Psoas muscle (tissue), 8 donors: Measurements from ENCODE around the gene PMEPA1. TPM values are rescaled to one million over a fixed set of nuclear protein-coding genes. Genes with fewer than 3 reads are reported as not detected.

Experiments
- ATAC-seq, 4 donors: fragments of 200-7000 bp; cut with Tn5 transposase; one replicate each; pipeline ENCODE4 v1.9.1; 2020; ENCODE audit warnings: moderate library complexity in 3 of 4, mild to moderate bottlenecking in 2 of 4
- DNase-seq, 2 donors: peaks; one replicate each; pipeline ENCODE4 v3.0.0-alpha.2; 2020
- H3K27ac ChIP-seq: fragments of 200-600 bp; one replicate; pipeline ENCODE4 v1.8.0; 2022
- H3K27me3 ChIP-seq, 3 donors: fragments of 200-600 bp in 1 of 3; one replicate each; pipeline versions ENCODE4 v1.6.1 to v1.8.0; 2013 to 2022; ENCODE audit warnings: low read length in 2 of 3, mild to moderate bottlenecking in 2 of 3, moderate library complexity in 1 of 3; ENCODE audit not compliant: insufficient read depth in 3 of 3
- H3K36me3 ChIP-seq, 2 donors: fragments of 200-600 bp in 1 of 2; one replicate each; pipeline versions ENCODE4 v1.6.1 to v1.8.0; 2013 to 2022; ENCODE audit warnings: low read depth in 1 of 2, mild to moderate bottlenecking in 1 of 2, moderate library complexity in 1 of 2; ENCODE audit not compliant: insufficient read depth in 1 of 2
- H3K4me1 ChIP-seq: fragments of 200-600 bp; one replicate; pipeline ENCODE4 v1.8.0; 2022
- H3K4me3 ChIP-seq: fragments of 200-600 bp; one replicate; pipeline ENCODE4 v1.8.0; 2022; ENCODE audit warnings: mild to moderate bottlenecking
- H3K9me3 ChIP-seq: fragments of 200-600 bp; one replicate; pipeline ENCODE4 v1.8.0; 2022
- WGBS, 3 donors: extraction: QIAGEN DNeasy Blood & Tissue Kit; methylation state at CpG; one replicate each; pipeline versions ENCODE4 v1.1.6 to v1.1.7; 2013; 5-methylcytosine and 5-hydroxymethylcytosine counted together
- intact Hi-C, 2 donors: fragments of 100-400 bp; cut with DNase I; formaldehyde crosslinking; loops; one replicate each; pipeline versions ENCODE4 v1.11.0 to v1.14.2; 2022
- polyA plus RNA-seq, 3 donors: library from polyadenylated mRNA; stranded (reverse); fragments of 200-250 nt; gene quantifications; one replicate each; pipeline ENCODE4 v1.2.3, GENCODE V29; 2013
- total RNA-seq, 4 donors: library from RNA; stranded (reverse); fragmentation: NEBNext Ultra II Directional in 2 of 4; extraction: Animal tissue kit (Norgen Biotek cat#: 25700) in 2 of 4; gene quantifications; one replicate each; pipeline versions ENCODE4 v1.2.1 to v1.2.4, GENCODE V29; 2021 to 2023
- TF ChIP-seq, protein P1 (sequence below): fragments of 200-600 bp; IDR thresholded peaks from one replicate; pipeline ENCODE4 v1.8.0; 2022; ENCODE audit warnings: antibody characterized with exemption
- donor health status: healthy with polysubstance abuse.
- donor health status: DM: no; HTN: no; CAD: no; lungs with moderate emphysema.
- donor health status: Bipolar disorder and iron deficiency.
- donor health status: healthy.
- donor health status: DM: yes; HTN: yes; CAD: no.
- donor health status: DM: no; HTN: no; CAD: no.
- donor health status: DM: no; HTN: no; CAD: no.
- donor health status: DM: yes; HTN: yes; CAD: no.

Gene PMEPA1
- total and polyA plus RNA-seq, 7 donors = 8.9 to 34.0 (median 17.1) TPM

DNA sequence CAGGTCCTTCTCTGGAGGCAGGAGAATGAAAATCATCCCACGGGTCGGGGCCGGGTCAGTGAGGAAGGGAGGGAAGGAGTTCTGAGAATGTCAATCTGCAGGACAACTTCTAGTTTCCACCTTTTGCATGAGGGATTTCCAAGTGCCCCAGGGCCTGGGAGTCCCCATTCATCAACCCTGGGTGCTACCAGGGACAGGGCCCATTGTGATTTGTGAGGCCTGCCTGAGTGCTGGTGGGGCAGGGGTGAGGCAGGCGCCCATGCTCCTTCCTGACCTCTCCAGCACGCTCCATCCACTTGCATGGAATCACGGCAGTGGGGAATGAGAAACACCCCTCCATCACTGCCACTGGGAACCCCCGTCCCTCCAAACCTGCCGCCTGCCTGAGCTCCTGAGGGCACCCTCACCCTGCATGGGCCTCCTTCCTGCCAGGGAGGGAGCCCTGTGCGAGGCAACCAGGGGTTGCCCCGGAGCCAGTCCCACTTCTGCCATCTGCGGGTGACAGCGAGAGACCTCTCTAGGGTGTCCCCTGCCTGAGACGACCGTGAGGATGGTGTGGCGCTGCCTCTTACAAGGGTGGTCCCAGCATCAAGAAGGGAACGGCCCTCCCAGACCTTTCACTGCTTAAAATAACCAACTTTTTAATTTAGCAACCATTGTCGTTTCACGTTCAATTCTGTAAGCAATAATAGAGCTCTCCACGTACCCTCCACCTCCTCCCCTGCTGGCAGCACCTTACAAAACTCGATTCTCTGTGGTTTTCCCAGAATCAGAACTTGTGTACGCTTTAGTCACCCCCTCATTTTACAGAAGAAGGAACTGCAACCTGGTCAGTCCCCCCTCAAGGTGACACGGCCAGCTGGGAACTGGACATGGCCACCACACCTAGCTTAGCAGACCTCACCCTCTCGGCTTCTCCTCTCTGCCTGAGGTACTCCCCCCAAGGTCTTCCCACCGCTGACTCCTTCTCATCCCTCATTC is 28.6 kb downstream of the PMEPA1 start:
- no peak for ATAC-seq
- Histone ChIP-seq H3K9me3 (no peaks in the 10 kb centered on the region), H3K27me3 (no peaks in the 10 kb centered on the region), H3K4me1 (peaks cover 19% of the 10 kb centered on the region), H3K27ac (no peak overlapping the region), H3K36me3 (no peaks in the 10 kb centered on the region), H3K4me3 (no peak overlapping the region)
- intact Hi-C loops = no loop called here
- DNase-seq = no peak
- 87 to 90% (median 88%) methylated on average over 24 of the region's 24 CpGs for WGBS, 3 donors
- TF ChIP-seq, protein P1, sequence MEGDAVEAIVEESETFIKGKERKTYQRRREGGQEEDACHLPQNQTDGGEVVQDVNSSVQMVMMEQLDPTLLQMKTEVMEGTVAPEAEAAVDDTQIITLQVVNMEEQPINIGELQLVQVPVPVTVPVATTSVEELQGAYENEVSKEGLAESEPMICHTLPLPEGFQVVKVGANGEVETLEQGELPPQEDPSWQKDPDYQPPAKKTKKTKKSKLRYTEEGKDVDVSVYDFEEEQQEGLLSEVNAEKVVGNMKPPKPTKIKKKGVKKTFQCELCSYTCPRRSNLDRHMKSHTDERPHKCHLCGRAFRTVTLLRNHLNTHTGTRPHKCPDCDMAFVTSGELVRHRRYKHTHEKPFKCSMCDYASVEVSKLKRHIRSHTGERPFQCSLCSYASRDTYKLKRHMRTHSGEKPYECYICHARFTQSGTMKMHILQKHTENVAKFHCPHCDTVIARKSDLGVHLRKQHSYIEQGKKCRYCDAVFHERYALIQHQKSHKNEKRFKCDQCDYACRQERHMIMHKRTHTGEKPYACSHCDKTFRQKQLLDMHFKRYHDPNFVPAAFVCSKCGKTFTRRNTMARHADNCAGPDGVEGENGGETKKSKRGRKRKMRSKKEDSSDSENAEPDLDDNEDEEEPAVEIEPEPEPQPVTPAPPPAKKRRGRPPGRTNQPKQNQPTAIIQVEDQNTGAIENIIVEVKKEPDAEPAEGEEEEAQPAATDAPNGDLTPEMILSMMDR = no peak

DNA sequence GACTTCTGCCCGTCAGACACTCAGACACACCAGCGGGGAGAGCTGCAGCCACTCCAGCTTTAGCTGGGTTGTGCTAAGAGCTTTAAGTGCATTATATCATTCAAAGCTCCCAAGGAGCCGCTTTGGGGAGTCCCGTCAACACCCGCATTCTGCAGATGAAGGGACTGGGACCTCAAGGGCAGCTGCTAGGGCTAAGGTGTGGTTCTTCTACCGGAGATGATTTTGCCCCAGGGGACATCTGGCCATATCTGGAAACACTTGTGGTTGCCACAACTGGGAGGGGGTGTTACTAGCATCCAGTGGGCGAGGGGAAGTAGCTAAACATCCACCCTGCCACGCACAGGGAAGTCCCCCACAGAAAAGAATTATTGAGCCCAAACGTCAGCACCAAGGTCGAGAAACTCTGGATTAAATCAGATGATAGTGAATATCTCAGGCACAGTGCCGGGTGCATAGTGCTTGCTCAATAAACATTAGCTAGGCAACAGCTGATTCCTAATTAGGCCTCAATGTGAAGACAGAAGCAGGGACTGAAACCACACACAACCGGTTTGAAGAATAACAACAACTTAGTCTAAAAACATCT is 29.6 kb downstream of the PMEPA1 start:
- intact Hi-C loops = no loop called here
- Histone ChIP-seq H3K9me3 (no peaks in the 10 kb centered on the region), H3K27me3 (no peaks in the 10 kb centered on the region), H3K4me3 (no peak overlapping the region), H3K36me3 (no peaks in the 10 kb centered on the region), H3K4me1 (peaks cover 14% of the 10 kb centered on the region), H3K27ac (no peak overlapping the region)
- ATAC-seq (no peak), DNase-seq (no peak)
- WGBS, 3 donors = 77 to 82% (median 78%) methylated on average over 12 of the region's 12 CpGs
- TF ChIP-seq, protein P1 = no peak

DNA sequence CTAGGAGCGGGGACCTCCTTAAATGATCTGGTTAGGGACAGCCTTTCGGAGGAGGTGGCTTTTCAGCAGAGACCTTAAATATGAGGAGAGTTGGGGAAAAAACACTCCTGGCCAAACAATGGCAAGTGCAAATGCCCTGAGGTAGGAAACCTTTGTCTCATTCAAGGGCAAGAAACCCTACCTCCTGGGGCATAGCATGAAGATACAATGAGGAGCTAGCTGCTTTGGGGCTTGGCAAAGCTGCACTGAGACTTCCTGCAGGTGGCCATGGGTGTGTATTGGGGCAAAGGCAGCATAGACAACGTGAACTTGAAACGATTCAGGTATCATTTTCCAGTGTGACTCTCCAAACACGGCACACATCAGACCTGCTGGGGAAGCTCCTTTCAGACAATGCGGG is 30.7 kb downstream of the PMEPA1 start:
- DNase-seq (no peak), ATAC-seq (no peak)
- peaks cover 7% of the 10 kb centered on the region for H3K4me1 ChIP-seq
- H3K4me3 ChIP-seq = no peak overlapping the region
- 79 to 87% (median 85%) methylated on average over 6 of the region's 6 CpGs for WGBS, 3 donors
- no peaks in the 10 kb centered on the region for H3K9me3 ChIP-seq
- H3K27ac ChIP-seq = no peak overlapping the region
- H3K36me3 ChIP-seq = no peaks in the 10 kb centered on the region
- intact Hi-C loops = no loop called here
- H3K27me3 ChIP-seq = no peaks in the 10 kb centered on the region
- TF ChIP-seq, protein P1 = no peak

DNA sequence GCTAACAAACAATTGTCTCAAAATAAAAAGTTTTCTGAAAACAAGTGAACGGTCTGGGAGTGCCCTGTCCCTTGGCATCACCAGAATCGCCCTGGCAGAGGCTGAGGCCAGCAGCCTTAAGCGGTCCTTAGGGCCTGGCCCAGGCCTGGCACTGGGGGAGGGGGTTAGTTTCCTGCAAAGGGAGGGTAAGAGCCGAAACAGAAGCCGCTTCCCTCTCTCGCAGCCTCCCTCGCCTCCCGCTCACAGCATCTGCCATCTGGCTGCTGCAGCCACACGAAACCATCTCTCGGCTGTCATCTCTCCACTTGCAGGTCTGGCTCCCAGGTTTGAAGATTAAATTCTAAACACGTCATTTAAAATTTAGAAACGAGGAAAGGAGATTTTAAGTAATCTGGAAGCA is 31.5 kb downstream of the PMEPA1 start:
- ATAC-seq (peak in 3 of 4 donors; percentile 17 to 41 (median 29)), DNase-seq (no peak)
- Histone ChIP-seq H3K4me3 (no peak overlapping the region), H3K36me3 (no peaks in the 10 kb centered on the region), H3K9me3 (no peaks in the 10 kb centered on the region), H3K27me3 (no peaks in the 10 kb centered on the region), H3K4me1 (peaks cover 7% of the 10 kb centered on the region), H3K27ac (no peak overlapping the region)
- TF ChIP-seq, protein P1 = no peak
- intact Hi-C loops = no loop called here
- WGBS, 3 donors = 29 to 62% (median 30%) methylated on average over 12 of the region's 12 CpGs
